GM23338 (cell line): ENCODE results near the gene CCDC12. TPM values are rescaled to one million over a fixed set of nuclear protein-coding genes. Genes with fewer than 3 reads are reported as not detected.

ENCODE experiments used
- ATAC-seq: fragments of 200-7000 bp; cut with Tn5 transposase; 3 replicates; pipeline ENCODE4 v1.9.1; 2020
- DNase-seq: peaks from one replicate; pipeline ENCODE4 v3.0.0-alpha.2; 2015; ENCODE audit warnings: low spot score
- H2AFZ ChIP-seq: fragments of 200-600 bp; sonication (generic); 2 replicates; pipeline ENCODE4 v1.8.0; 2016; ENCODE audit warnings: antibody characterized with exemption, mild to moderate bottlenecking, moderate library complexity
- H3F3A ChIP-seq: fragments of 200-600 bp; sonication (generic); replicated peaks from 2 replicates; pipeline ENCODE4 v1.8.0; 2017; ENCODE audit warnings: antibody characterized with exemption, mixed run types, low read depth
- H3K27ac ChIP-seq: fragments of 200-600 bp; sonication (generic); 2 replicates; pipeline ENCODE4 v1.6.1; 2016; ENCODE audit warnings: low read depth
- H3K27me3 ChIP-seq: fragments of 200-600 bp; sonication (generic); 2 replicates; pipeline ENCODE4 v1.8.0; 2016; ENCODE audit warnings: mild to moderate bottlenecking, mixed run types, moderate library complexity; ENCODE audit not compliant: insufficient read depth
- H3K36me3 ChIP-seq: fragments of 200-600 bp; sonication (generic); 2 replicates; pipeline ENCODE4 v1.8.0; 2016; ENCODE audit warnings: mild to moderate bottlenecking; ENCODE audit not compliant: insufficient read depth
- H3K4me1 ChIP-seq: fragments of 200-600 bp; sonication (generic); 2 replicates; pipeline ENCODE4 v1.8.0; 2016; ENCODE audit warnings: mild to moderate bottlenecking, moderate library complexity; ENCODE audit not compliant: insufficient read depth
- H3K4me2 ChIP-seq: fragments of 200-600 bp; sonication (generic); 2 replicates; pipeline ENCODE4 v1.7.1; 2017; ENCODE audit warnings: mixed run types
- H3K4me3 ChIP-seq: fragments of 200-600 bp; sonication (generic); 2 replicates; pipeline ENCODE4 v1.6.1; 2016; ENCODE audit warnings: mixed run types
- H3K79me2 ChIP-seq: fragments of 200-600 bp; sonication (generic); replicated peaks from 2 replicates; pipeline ENCODE4 v1.8.0; 2017; ENCODE audit warnings: mild to moderate bottlenecking; ENCODE audit not compliant: insufficient read depth
- H3K9me2 ChIP-seq: fragments of 200-600 bp; sonication (generic); 2 replicates; pipeline ENCODE4 v1.8.0; 2017; ENCODE audit not compliant: insufficient read depth
- H4K20me1 ChIP-seq: fragments of 200-600 bp; sonication (generic); replicated peaks from 2 replicates; pipeline ENCODE4 v1.8.0; 2017; ENCODE audit warnings: mild to moderate bottlenecking; ENCODE audit not compliant: insufficient read depth
- H3K27ac Mint-ChIP-seq: 2 replicates; pipeline ENCODE4 v1.8.0; 2020; ENCODE audit warnings: inconsistent platforms, mild to moderate bottlenecking, moderate library complexity, mixed read lengths
- H3K27me3 Mint-ChIP-seq: 3 replicates; pipeline ENCODE4 v1.8.0; 2022; ENCODE audit warnings: low read depth, mild to moderate bottlenecking, moderate library complexity, mixed read lengths, inconsistent platforms; ENCODE audit not compliant: insufficient read depth, poor library complexity
- H3K36me3 Mint-ChIP-seq: 3 replicates; pipeline ENCODE4 v1.8.0; 2021; ENCODE audit warnings: low read depth, mild to moderate bottlenecking, inconsistent platforms, moderate library complexity, mixed read lengths
- H3K4me1 Mint-ChIP-seq: 3 replicates; pipeline ENCODE4 v1.8.0; 2020; ENCODE audit warnings: mild to moderate bottlenecking, inconsistent platforms, mixed read lengths
- H3K4me3 Mint-ChIP-seq: 3 replicates; pipeline ENCODE4 v1.8.0; 2021; ENCODE audit warnings: moderate library complexity, mild to moderate bottlenecking, inconsistent platforms, mixed read lengths
- H3K9me3 Mint-ChIP-seq: 3 replicates; pipeline ENCODE4 v1.8.0; 2020; ENCODE audit warnings: moderate library complexity, mild to moderate bottlenecking, inconsistent platforms, mixed read lengths
- CREB1 ChIP-seq: fragments of 250-450 bp; sonication (Bioruptor Pico); IDR thresholded peaks from 2 replicates; pipeline ENCODE4 v1.5.0; 2020; ENCODE audit warnings: low read depth, mild to moderate bottlenecking, moderate library complexity
- ETS1 ChIP-seq: IDR thresholded peaks from 2 replicates; pipeline ENCODE4 v1.6.1; 2016; ENCODE audit warnings: antibody characterized with exemption
- EZH2 ChIP-seq: fragments of 200-600 bp; sonication (generic); IDR thresholded peaks from one replicate; pipeline ENCODE4 v1.8.0; 2017; ENCODE audit warnings: antibody characterized with exemption, mild to moderate bottlenecking, low read depth; ENCODE audit not compliant: unreplicated experiment
- JUNB ChIP-seq: IDR thresholded peaks from one replicate; pipeline ENCODE4 v1.6.1; 2016; ENCODE audit warnings: antibody characterized with exemption; ENCODE audit not compliant: unreplicated experiment
- POLR2AphosphoS5 ChIP-seq: IDR thresholded peaks from 2 replicates; pipeline ENCODE4 v1.6.1; 2016; ENCODE audit warnings: antibody characterized with exemption, low read depth
- STAT1 ChIP-seq: IDR thresholded peaks from one replicate; pipeline ENCODE4 v1.6.1; 2016; ENCODE audit warnings: antibody characterized with exemption; ENCODE audit not compliant: unreplicated experiment
- ZNF114 ChIP-seq: fragments of 250-450 bp; sonication (Bioruptor Pico); IDR thresholded peaks from 2 replicates; pipeline ENCODE4 v1.5.0; 2020; ENCODE audit warnings: mild to moderate bottlenecking, moderate library complexity
- ZNF331 ChIP-seq: fragments of 250-450 bp; sonication (Bioruptor Pico); IDR thresholded peaks from 2 replicates; pipeline ENCODE4 v1.5.0; 2020; ENCODE audit warnings: low read depth, mild to moderate bottlenecking, moderate library complexity
- polyA plus RNA-seq: library from polyadenylated mRNA; unstranded; fragments of >200 nt; fragmentation: Nextera tagmentation; extraction: Ambion mirVana; gene quantifications from 2 replicates; pipeline ENCODE4 v1.2.1, GENCODE V29; 2016
- total RNA-seq: library from RNA; depleted of rRNA; stranded (reverse); fragments of >200 nt; shearing (Covaris generic); gene quantifications from 2 replicates; pipeline ENCODE4 v1.2.3, GENCODE V29; 2014
- TF ChIP-seq, protein P1 (sequence below): IDR thresholded peaks from one replicate; pipeline ENCODE4 v1.6.1; 2018; ENCODE audit warnings: antibody characterized with exemption; ENCODE audit not compliant: unreplicated experiment

The CCDC12 gene
- total and polyA plus RNA-seq, 2 experiments from 2014 or later, result 42.9 to 133 TPM

GRCh38 chr3:46877406-46878125 lies 99.0 kb downstream of the CCDC12 start, which contains the start of gene PTH1R:
TSS of gene PTH1R (plus strand) at chr3:46877721. CDS start at chr3:46883560, 5,839 bp downstream.
- TF ChIP-seq STAT1 (no peak), ZNF331 (CRISPR knock-in tag) (no peak), POLR2AphosphoS5 (no peak), ETS1 (no peak), ZNF114 (CRISPR knock-in tag) (no peak), CREB1 (CRISPR knock-in tag) (no peak), JUNB (no peak), EZH2 (no peak)
- TF ChIP-seq, protein P1, sequence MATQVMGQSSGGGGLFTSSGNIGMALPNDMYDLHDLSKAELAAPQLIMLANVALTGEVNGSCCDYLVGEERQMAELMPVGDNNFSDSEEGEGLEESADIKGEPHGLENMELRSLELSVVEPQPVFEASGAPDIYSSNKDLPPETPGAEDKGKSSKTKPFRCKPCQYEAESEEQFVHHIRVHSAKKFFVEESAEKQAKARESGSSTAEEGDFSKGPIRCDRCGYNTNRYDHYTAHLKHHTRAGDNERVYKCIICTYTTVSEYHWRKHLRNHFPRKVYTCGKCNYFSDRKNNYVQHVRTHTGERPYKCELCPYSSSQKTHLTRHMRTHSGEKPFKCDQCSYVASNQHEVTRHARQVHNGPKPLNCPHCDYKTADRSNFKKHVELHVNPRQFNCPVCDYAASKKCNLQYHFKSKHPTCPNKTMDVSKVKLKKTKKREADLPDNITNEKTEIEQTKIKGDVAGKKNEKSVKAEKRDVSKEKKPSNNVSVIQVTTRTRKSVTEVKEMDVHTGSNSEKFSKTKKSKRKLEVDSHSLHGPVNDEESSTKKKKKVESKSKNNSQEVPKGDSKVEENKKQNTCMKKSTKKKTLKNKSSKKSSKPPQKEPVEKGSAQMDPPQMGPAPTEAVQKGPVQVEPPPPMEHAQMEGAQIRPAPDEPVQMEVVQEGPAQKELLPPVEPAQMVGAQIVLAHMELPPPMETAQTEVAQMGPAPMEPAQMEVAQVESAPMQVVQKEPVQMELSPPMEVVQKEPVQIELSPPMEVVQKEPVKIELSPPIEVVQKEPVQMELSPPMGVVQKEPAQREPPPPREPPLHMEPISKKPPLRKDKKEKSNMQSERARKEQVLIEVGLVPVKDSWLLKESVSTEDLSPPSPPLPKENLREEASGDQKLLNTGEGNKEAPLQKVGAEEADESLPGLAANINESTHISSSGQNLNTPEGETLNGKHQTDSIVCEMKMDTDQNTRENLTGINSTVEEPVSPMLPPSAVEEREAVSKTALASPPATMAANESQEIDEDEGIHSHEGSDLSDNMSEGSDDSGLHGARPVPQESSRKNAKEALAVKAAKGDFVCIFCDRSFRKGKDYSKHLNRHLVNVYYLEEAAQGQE, result no peak
- Mint-ChIP-seq H3K9me3 (no peaks in the 10 kb centered on the region), H3K4me3 (no peak within 1 kb of the TSS), H3K4me1 (peaks cover 7% of the 10 kb centered on the region), H3K27ac (no peak within 1 kb of the TSS), H3K36me3 (no peaks in the 10 kb centered on the region; the same call in 2 of the 3 replicates), H3K27me3 (peaks cover 52% of the 10 kb centered on the region)
- no peaks in the 10 kb centered on the region for H3K79me2 ChIP-seq
- DNase-seq (no peak), ATAC-seq (no peak)
- H3F3A ChIP-seq, result no peaks in the 10 kb centered on the region
- H2AFZ ChIP-seq, result no peak within 1 kb of the TSS
- no peak within 1 kb of the TSS for H3K4me3 ChIP-seq
- H3K36me3 ChIP-seq, result no peaks in the 10 kb centered on the region
- no peaks in the 10 kb centered on the region for H3K9me2 ChIP-seq
- H3K4me2 ChIP-seq, result no peak within 1 kb of the TSS
- no peaks in the 10 kb centered on the region for H4K20me1 ChIP-seq
- peaks cover 46% of the 10 kb centered on the region for H3K27me3 ChIP-seq
- no peak within 1 kb of the TSS for H3K27ac ChIP-seq
- H3K4me1 ChIP-seq, result no peaks in the 10 kb centered on the region
